ENCODE data around the gene AKR1C8.
"Not testable (repeated sequence)": the region's sequence is repeated elsewhere in the genome, so short reads cannot be mapped to it uniquely, and the experiment has no call there.

Gene AKR1C8

GRCh38 chr10:5165738-5166137 is 19.2 kb downstream of the AKR1C8 start:
- DNase-seq: no peak

GRCh38 chr10:5163487-5163886 is 21.5 kb downstream of the AKR1C8 start:
- DNase-seq: no peak

GRCh38 chr10:5159126-5159525 is 25.8 kb downstream of the AKR1C8 start:
- DNase-seq: no peak

GRCh38 chr10:5157501-5157900 is 27.4 kb downstream of the AKR1C8 start:
- DNase-seq: no peak

GRCh38 chr10:5155951-5156350 is 29.0 kb downstream of the AKR1C8 start:
- no peak for DNase-seq

- peak; percentile 3 for DNase-seq
Measured at GRCh38 chr10:5151076-5151475, 33.9 kb downstream of the AKR1C8 start.

GRCh38 chr10:5148678-5149032 is 36.3 kb downstream of the AKR1C8 start:
- no peak for DNase-seq

- no peak for DNase-seq
Measured at GRCh38 chr10:5147981-5148677, 36.8 kb downstream of the AKR1C8 start.

GRCh38 chr10:5147255-5147980 is 37.5 kb downstream of the AKR1C8 start:
- DNase-seq: no peak

GRCh38 chr10:5146920-5147254 is 38.1 kb downstream of the AKR1C8 start:
- no peak for DNase-seq

GRCh38 chr10:5143137-5143536 is 41.8 kb downstream of the AKR1C8 start:
- DNase-seq: no peak

- no peak for DNase-seq
Measured at GRCh38 chr10:5142199-5142598, 42.8 kb downstream of the AKR1C8 start.

- DNase-seq: not testable (repeated sequence)
Measured at GRCh38 chr10:5137699-5138098, 47.3 kb downstream of the AKR1C8 start.

- no peak for DNase-seq
Measured at GRCh38 chr10:5136468-5137087, 48.4 kb downstream of the AKR1C8 start.

- DNase-seq: no peak
Measured at GRCh38 chr10:5135581-5135980, 49.4 kb downstream of the AKR1C8 start.

- no peak for DNase-seq
Measured at GRCh38 chr10:5125315-5126044, 59.5 kb downstream of the AKR1C8 start.

- DNase-seq: no peak
Measured at GRCh38 chr10:5123886-5124285, 61.1 kb downstream of the AKR1C8 start.

GRCh38 chr10:5119997-5120396 is 65.0 kb downstream of the AKR1C8 start:
- not testable (repeated sequence) for DNase-seq

GRCh38 chr10:5117026-5117425 is 67.9 kb downstream of the AKR1C8 start:
- DNase-seq: no peak

- DNase-seq: no peak
Measured at GRCh38 chr10:5116621-5117020, 68.3 kb downstream of the AKR1C8 start.

- DNase-seq: not testable (repeated sequence)
Measured at GRCh38 chr10:5109861-5110260, 75.1 kb downstream of the AKR1C8 start.

GRCh38 chr10:5108658-5109416 is 76.1 kb downstream of the AKR1C8 start:
- DNase-seq: no peak
